HL-60 (cell line): ENCODE data around the gene TRIM63.

Source experiments
- CTCF ChIP-seq: IDR thresholded peaks from one replicate; pipeline ENCODE4 v1.5.1; 2011; ENCODE audit warnings: low read length, control low read depth, inconsistent platforms; ENCODE audit not compliant: insufficient read depth
- GABPA ChIP-seq: IDR thresholded peaks from 2 replicates; pipeline ENCODE4 v1.6.1; 2012; ENCODE audit warnings: low read depth
- POLR2AphosphoS5 ChIP-seq: IDR thresholded peaks from 2 replicates; pipeline ENCODE4 v1.6.1; 2012; ENCODE audit warnings: low read depth
- REST ChIP-seq: IDR thresholded peaks from 2 replicates; pipeline ENCODE4 v1.6.1; 2012; ENCODE audit warnings: low read depth; ENCODE audit not compliant: insufficient replicate concordance
- SPI1 ChIP-seq: IDR thresholded peaks from 2 replicates; pipeline ENCODE4 v1.6.1; 2012; ENCODE audit warnings: low read depth, mild to moderate bottlenecking, borderline replicate concordance

DNA sequence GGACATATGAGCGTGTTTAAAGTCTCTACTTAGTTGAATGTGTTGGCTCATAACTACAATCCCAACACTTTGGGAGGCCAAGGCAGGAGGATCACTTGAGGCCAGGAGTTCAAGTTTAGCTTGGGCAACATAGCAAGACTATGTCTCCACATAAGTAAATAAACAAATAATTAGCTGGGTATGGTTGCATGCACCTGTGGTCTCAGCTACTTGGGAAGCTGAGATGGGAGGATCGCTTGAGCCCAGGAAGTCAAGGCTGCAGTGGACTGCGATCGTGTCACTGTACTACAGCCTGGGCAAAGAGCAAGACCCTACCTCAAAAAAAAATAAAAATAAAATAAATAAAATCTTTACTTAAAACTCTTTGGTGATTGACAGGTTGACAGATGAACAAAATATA, 31.2 kb upstream of the TRIM63 start:
- TF ChIP-seq CTCF (no peak), POLR2AphosphoS5 (no peak), REST (no peak), SPI1 (no peak), GABPA (no peak)
